ENCODE data around the gene MEN1. TPM values are rescaled to one million over a fixed set of nuclear protein-coding genes. Genes with fewer than 3 reads are reported as not detected.

MEN1 gene
- total RNA-seq, 2 experiments from 2014 or later: 44.4 to 72.4 TPM

DNA sequence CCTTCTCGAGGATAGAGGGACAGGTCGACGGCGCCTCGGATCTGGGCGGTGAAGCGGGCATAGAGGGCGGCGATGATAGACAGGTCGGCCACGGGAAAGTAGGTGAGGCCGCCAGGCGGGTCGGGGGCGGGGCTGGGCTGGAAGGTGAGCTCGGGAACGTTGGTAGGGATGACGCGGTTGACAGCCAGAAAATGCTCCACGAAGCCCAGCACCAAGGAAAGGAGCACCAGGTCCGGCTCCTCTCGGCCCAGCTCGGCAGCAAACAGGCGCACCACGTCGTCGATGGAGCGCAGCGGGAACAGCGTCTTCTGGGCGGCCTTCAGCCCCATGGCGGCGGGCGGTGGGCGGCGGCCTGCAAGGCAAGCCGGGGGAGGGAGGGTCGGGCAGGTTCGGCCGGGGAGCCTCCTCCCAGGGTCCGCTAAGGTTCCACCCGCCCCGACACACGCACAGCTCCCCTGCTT lies 540 bp downstream of the MEN1 start:
- H4K20me1 ChIP-seq (ENCODE audit: insufficient read depth, low read length): no peaks in the 10 kb centered on the region
- H3K9me3 ChIP-seq (ENCODE audit: low read length): no peaks in the 10 kb centered on the region
- no peaks in the 10 kb centered on the region for H3K9me2 ChIP-seq (ENCODE audit: insufficient read depth, low read length)
- H3K4me1 ChIP-seq (ENCODE audit: insufficient read depth, low read length, poor library complexity, severe bottlenecking): peaks cover 34% of the 10 kb centered on the region
- POLR2A ChIA-PET: interaction anchor here (0.7 to 2.4 kb wide), 3 partner anchors 9 to 1648 kb away, joined by 3 to 14 read pairs (median 4); no protein-coding TSS in a partner anchor
- intact Hi-C loops (cut with micrococcal nuclease; ENCODE audit: unreplicated experiment): no loop called here
- H3K79me2 ChIP-seq (ENCODE audit: insufficient read depth, low read depth, low read length): peaks cover 16% of the 10 kb centered on the region
- BruUV-seq (replicated peaks): TSS peak; percentile 75
- CTCF ChIA-PET (ENCODE audit: unreplicated experiment): interaction anchor here (0.6 to 0.7 kb wide), 2 partner anchors 34 to 204 kb away, joined by 3 to 5 read pairs; partner anchors contain the start of gene ARL2
- TF ChIP-seq, protein P1, sequence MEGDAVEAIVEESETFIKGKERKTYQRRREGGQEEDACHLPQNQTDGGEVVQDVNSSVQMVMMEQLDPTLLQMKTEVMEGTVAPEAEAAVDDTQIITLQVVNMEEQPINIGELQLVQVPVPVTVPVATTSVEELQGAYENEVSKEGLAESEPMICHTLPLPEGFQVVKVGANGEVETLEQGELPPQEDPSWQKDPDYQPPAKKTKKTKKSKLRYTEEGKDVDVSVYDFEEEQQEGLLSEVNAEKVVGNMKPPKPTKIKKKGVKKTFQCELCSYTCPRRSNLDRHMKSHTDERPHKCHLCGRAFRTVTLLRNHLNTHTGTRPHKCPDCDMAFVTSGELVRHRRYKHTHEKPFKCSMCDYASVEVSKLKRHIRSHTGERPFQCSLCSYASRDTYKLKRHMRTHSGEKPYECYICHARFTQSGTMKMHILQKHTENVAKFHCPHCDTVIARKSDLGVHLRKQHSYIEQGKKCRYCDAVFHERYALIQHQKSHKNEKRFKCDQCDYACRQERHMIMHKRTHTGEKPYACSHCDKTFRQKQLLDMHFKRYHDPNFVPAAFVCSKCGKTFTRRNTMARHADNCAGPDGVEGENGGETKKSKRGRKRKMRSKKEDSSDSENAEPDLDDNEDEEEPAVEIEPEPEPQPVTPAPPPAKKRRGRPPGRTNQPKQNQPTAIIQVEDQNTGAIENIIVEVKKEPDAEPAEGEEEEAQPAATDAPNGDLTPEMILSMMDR (conservative IDR thresholded peaks at IDR 0.05; ENCODE audit: low read length): no peak
- TF ChIP-seq EZH2phosphoT487 (IDR thresholded peaks at IDR 0.05; ENCODE audit: borderline replicate concordance, low read depth, low read length): no peak
- H3K4me2 ChIP-seq (ENCODE audit: low read length): peak overlapping the region; percentile 97
- DNase-seq (ENCODE audit: low spot score): peak; percentile 34
- H3K36me3 ChIP-seq (ENCODE audit: insufficient read depth, low read length): peaks cover 35% of the 10 kb centered on the region; the same call in 1 of the 2 replicates
- peak overlapping the region; percentile 55 for H3K27ac ChIP-seq (ENCODE audit: low read depth, low read length, poor library complexity, severe bottlenecking)
- peak overlapping the region; percentile 96 for H3K4me3 ChIP-seq (ENCODE audit: low read depth, low read length, poor library complexity, severe bottlenecking)
- peak overlapping the region; percentile 61; the same call in 1 of the 2 replicates for H2AFZ ChIP-seq (ENCODE audit: low read length)

- Histone ChIP-seq H3K79me2 (ENCODE audit: insufficient read depth, low read depth, low read length) (peaks cover 34% of the 10 kb centered on the region), H2AFZ (ENCODE audit: low read length) (no peak overlapping the region), H3K4me3 (ENCODE audit: low read depth, low read length, poor library complexity, severe bottlenecking) (no peak overlapping the region), H3K4me1 (ENCODE audit: insufficient read depth, low read length, poor library complexity, severe bottlenecking) (peaks cover 45% of the 10 kb centered on the region), H3K4me2 (ENCODE audit: low read length) (no peak overlapping the region), H3K27ac (ENCODE audit: low read depth, low read length, poor library complexity, severe bottlenecking) (no peak overlapping the region), H3K9me2 (ENCODE audit: insufficient read depth, low read length) (no peaks in the 10 kb centered on the region), H4K20me1 (ENCODE audit: insufficient read depth, low read length) (no peaks in the 10 kb centered on the region), H3K9me3 (ENCODE audit: low read length) (no peaks in the 10 kb centered on the region), H3K36me3 (ENCODE audit: insufficient read depth, low read length) (peaks cover 58% of the 10 kb centered on the region)
- ChIA-PET CTCF (ENCODE audit: unreplicated experiment) (no interaction called here), POLR2A (no interaction called here)
- intact Hi-C loops (cut with micrococcal nuclease; ENCODE audit: unreplicated experiment): no loop called here
- DNase-seq (ENCODE audit: low spot score): no peak
- BruUV-seq (replicated peaks): no TSS peak
- TF ChIP-seq, protein P1 (conservative IDR thresholded peaks at IDR 0.05; ENCODE audit: low read length): no peak
- no peak for TF ChIP-seq EZH2phosphoT487 (IDR thresholded peaks at IDR 0.05; ENCODE audit: borderline replicate concordance, low read depth, low read length)
These were observed 4.9 kb downstream of the MEN1 start for GRCh38 chr11:64805481-64805880.

All from OCI-LY7 (cell line).